ENCODE data around the gene CFLAR. TPM values are rescaled to one million over a fixed set of nuclear protein-coding genes. Genes with fewer than 3 reads are reported as not detected.

CFLAR gene
- total and polyA plus RNA-seq, 9 of the 15 experiments (the other 6 are each of a cell fraction or from before 2014, with no cell fraction given): 27.5 to 102 (median 54.0) TPM

GRCh38 chr2:201118121-201118960 is 2.4 kb downstream of the CFLAR start (continued):
- no peak for TF ChIP-seq IRF1 (CRISPR knock-in tag; IDR thresholded peaks at IDR 0.05; ENCODE audit: borderline replicate concordance)
- peak; percentile 14; the same call in 1 of the 2 replicates for TF ChIP-seq RAD51 (IDR thresholded peaks at IDR 0.05; ENCODE audit: borderline replicate concordance, low read depth)
- peak; percentile 19 to 65; a peak in 3 of 4 replicates for TF ChIP-seq RAD21 (CRISPR knock-in tag; conservative IDR thresholded peaks at IDR 0.05 in 1 of 2, IDR thresholded peaks at IDR 0.05 in 1 of 2)
- TF ChIP-seq, protein P1, sequence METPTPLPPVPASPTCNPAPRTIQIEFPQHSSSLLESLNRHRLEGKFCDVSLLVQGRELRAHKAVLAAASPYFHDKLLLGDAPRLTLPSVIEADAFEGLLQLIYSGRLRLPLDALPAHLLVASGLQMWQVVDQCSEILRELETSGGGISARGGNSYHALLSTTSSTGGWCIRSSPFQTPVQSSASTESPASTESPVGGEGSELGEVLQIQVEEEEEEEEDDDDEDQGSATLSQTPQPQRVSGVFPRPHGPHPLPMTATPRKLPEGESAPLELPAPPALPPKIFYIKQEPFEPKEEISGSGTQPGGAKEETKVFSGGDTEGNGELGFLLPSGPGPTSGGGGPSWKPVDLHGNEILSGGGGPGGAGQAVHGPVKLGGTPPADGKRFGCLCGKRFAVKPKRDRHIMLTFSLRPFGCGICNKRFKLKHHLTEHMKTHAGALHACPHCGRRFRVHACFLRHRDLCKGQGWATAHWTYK (CRISPR knock-in tag; IDR thresholded peaks at IDR 0.05): 0 out of 2 replicates have a peak, but pooled peaks have one; percentile 27
- TF ChIP-seq, protein P2, sequence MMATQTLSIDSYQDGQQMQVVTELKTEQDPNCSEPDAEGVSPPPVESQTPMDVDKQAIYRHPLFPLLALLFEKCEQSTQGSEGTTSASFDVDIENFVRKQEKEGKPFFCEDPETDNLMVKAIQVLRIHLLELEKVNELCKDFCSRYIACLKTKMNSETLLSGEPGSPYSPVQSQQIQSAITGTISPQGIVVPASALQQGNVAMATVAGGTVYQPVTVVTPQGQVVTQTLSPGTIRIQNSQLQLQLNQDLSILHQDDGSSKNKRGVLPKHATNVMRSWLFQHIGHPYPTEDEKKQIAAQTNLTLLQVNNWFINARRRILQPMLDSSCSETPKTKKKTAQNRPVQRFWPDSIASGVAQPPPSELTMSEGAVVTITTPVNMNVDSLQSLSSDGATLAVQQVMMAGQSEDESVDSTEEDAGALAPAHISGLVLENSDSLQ (IDR thresholded peaks at IDR 0.05): peak; percentile 90
- no peak for TF ChIP-seq ZNF239 (CRISPR knock-in tag; IDR thresholded peaks at IDR 0.05)
- TF ChIP-seq OTX1 (CRISPR knock-in tag; IDR thresholded peaks at IDR 0.05): no peak
- peak; percentile 52 for TF ChIP-seq HMGN3 (IDR thresholded peaks at IDR 0.05; ENCODE audit: borderline replicate concordance, extremely low read depth, insufficient read length, low read depth, low read length)
- peak; percentile 20 for TF ChIP-seq RBM22 (IDR thresholded peaks at IDR 0.05; ENCODE audit: low read depth, low read length, poor library complexity, severe bottlenecking)
- TF ChIP-seq PHF21A (IDR thresholded peaks at IDR 0.05; ENCODE audit: borderline replicate concordance, low read depth): no peak
- TF ChIP-seq, protein P3, sequence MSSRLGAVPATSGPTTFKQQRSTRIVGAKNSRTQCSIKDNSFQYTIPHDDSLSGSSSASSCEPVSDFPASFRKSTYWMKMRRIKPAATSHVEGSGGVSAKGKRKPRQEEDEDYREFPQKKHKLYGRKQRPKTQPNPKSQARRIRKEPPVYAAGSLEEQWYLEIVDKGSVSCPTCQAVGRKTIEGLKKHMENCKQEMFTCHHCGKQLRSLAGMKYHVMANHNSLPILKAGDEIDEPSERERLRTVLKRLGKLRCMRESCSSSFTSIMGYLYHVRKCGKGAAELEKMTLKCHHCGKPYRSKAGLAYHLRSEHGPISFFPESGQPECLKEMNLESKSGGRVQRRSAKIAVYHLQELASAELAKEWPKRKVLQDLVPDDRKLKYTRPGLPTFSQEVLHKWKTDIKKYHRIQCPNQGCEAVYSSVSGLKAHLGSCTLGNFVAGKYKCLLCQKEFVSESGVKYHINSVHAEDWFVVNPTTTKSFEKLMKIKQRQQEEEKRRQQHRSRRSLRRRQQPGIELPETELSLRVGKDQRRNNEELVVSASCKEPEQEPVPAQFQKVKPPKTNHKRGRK (tag; IDR thresholded peaks at IDR 0.05): no peak
- peak; percentile 70 for TF ChIP-seq CCNT2 (IDR thresholded peaks at IDR 0.05; ENCODE audit: borderline replicate concordance, extremely low read depth, insufficient read length, low read depth, low read length)
- TF ChIP-seq, protein P4, sequence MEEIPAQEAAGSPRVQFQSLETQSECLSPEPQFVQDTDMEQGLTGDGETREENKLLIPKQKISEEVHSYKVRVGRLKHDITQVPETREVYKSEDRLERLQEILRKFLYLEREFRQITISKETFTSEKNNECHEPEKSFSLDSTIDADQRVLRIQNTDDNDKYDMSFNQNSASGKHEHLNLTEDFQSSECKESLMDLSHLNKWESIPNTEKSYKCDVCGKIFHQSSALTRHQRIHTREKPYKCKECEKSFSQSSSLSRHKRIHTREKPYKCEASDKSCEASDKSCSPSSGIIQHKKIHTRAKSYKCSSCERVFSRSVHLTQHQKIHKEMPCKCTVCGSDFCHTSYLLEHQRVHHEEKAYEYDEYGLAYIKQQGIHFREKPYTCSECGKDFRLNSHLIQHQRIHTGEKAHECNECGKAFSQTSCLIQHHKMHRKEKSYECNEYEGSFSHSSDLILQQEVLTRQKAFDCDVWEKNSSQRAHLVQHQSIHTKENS (CRISPR knock-in tag; IDR thresholded peaks at IDR 0.05): no peak
- peak; percentile 82 for TF ChIP-seq TEAD2 (tag; IDR thresholded peaks at IDR 0.05)
- 0 out of 2 replicates have a peak, but pooled peaks have one; percentile 24 for TF ChIP-seq ZNF583 (CRISPR knock-in tag; IDR thresholded peaks at IDR 0.05)
- peak; percentile 75 for TF ChIP-seq HNRNPLL (IDR thresholded peaks at IDR 0.05; ENCODE audit: low read depth, low read length, poor library complexity, severe bottlenecking)
- no peak for TF ChIP-seq NCOA4 (IDR thresholded peaks at IDR 0.05; ENCODE audit: partially characterized antibody)
- TF ChIP-seq SIN3B (IDR thresholded peaks at IDR 0.05; ENCODE audit: low read depth): no peak
- no peak for TF ChIP-seq THRA (IDR thresholded peaks at IDR 0.05)

All from K562 (cell line).